ENCODE data around the gene TAC4. TPM values are rescaled to one million over a fixed set of nuclear protein-coding genes. Genes with fewer than 3 reads are reported as not detected.

The TAC4 gene
- total and polyA plus RNA-seq, 8 donors = 0.54 to 1.1 (median 0.70) TPM; not detected in 2

GRCh38 chr17:49891694-49892389, 44.0 kb upstream of the TAC4 start:
- Histone ChIP-seq H3K9me3 (no peaks in the 10 kb centered on the region), H3K4me3 (no peak overlapping the region), H3K4me1 (peaks cover 0 to 10% of the 10 kb centered on the region in 2 donors), H3K27me3 (peaks cover 10 to 90% of the 10 kb centered on the region in 2 donors), H3K27ac (no peak overlapping the region), H3K36me3 (no peaks in the 10 kb centered on the region)
- TF ChIP-seq CTCF (IDR thresholded peaks at IDR 0.05) = no peak
- DNase-seq = no peak
- no peak for ATAC-seq
- intact Hi-C loops (cut with DNase I) = no loop called here

DNA sequence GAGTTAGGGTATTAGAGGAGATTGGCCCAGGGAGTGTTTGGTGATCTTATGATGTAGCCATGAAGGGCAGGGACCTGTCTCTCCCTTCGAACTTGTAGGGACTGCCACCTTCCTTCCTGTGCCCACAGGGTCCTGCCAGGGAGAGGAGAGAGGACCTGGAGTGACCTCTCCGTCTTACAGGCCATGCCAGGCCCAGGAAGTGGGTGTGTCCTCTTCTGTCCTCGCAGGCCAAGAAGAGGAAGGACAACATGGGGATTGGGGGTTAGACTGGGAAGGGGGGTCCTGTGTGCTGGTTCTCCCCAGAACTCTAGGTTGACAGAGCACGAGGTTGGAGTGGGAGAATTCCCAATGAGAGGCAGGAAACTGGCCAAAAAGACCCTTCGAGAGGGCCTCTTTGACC, 43.4 kb upstream of the TAC4 start:
- H3K36me3 ChIP-seq = no peaks in the 10 kb centered on the region
- DNase-seq (no peak), ATAC-seq (no peak)
- peaks cover 10 to 92% of the 10 kb centered on the region in 2 donors for H3K27me3 ChIP-seq
- no peaks in the 10 kb centered on the region for H3K9me3 ChIP-seq
- H3K4me1 ChIP-seq = peaks cover 0 to 10% of the 10 kb centered on the region in 2 donors
- intact Hi-C loops (cut with DNase I) = no loop called here
- no peak for TF ChIP-seq CTCF (IDR thresholded peaks at IDR 0.05)
- H3K27ac ChIP-seq = no peak overlapping the region
- H3K4me3 ChIP-seq = no peak overlapping the region

- no peak for TF ChIP-seq CTCF (IDR thresholded peaks at IDR 0.05)
- no peaks in the 10 kb centered on the region for H3K36me3 ChIP-seq
- no peak overlapping the region for H3K27ac ChIP-seq
- H3K4me3 ChIP-seq = no peak overlapping the region
- H3K4me1 ChIP-seq = peaks cover 0 to 10% of the 10 kb centered on the region in 2 donors
- ATAC-seq (peak; percentile 15), DNase-seq (no peak)
- H3K9me3 ChIP-seq = no peaks in the 10 kb centered on the region
- peaks cover 10 to 87% of the 10 kb centered on the region in 2 donors for H3K27me3 ChIP-seq
- intact Hi-C loops (cut with DNase I) = no loop called here
Observed at GRCh38 chr17:49890852-49891251, 43.0 kb upstream of the TAC4 start.

DNA sequence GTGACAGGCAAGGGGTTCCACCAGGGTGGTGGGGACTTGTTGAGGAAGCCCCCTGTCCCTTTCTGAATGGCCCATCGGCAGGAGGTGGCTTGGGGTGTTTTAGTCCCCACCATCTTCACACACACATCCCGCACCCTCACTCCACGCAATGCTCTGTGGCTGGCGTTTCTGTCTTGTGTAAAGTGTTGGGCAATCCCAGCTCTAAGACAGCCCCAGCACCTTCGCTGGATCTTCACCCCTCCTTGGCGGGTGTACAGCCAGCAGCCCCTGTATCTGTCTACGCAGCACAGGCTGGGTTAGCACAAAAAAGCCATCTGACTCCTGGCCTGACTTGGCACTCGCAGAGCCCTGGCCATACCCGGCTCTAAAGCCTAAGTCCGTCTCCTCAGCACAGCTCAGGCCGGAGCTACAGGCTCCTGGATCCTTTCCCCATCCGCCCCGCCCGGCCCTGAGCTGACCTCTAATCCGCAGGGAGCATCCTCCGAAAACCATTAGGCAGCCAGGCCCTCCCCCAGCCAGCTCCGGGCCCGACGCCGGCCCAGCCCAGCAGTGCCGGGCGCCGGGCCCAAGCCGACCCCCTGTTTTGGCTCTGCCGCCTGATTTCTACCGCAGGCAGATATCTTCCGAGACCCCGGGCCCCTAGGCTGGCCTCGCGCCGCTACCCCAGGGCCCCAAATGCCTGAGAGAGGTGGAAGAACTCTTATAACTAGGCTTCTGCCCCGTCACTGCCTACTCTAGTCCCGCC, 42.4 kb upstream of the TAC4 start:
- H3K36me3 ChIP-seq = no peaks in the 10 kb centered on the region
- ATAC-seq = no peak
- no peak for TF ChIP-seq CTCF (IDR thresholded peaks at IDR 0.05)

DNA sequence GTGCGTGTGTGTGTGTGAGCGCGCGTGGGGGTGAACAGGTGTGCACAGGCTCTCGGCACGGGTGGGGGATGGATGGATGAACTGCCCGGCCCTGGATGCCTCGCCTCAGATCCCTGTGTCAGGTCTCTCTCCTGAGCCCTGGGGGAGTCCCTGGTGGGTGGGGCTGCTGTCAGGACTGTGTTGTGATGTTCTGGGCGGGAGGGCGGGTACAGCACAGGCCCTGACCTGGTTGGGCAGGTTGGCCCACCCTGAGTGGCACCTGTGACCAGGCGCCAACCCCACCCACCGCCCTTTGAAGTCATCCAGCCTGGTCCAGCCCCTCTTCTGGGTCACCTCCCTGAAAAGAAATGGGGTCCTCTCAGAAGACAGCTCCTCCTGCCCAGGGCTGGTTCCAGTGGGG, 41.6 kb upstream of the TAC4 start:
- H3K4me3 ChIP-seq = no peak overlapping the region
- no peak for TF ChIP-seq CTCF (IDR thresholded peaks at IDR 0.05)
- intact Hi-C loops (cut with DNase I) = no loop called here
- no peak for ATAC-seq
- no peak overlapping the region for H3K27ac ChIP-seq
- peaks cover 10 to 80% of the 10 kb centered on the region in 2 donors for H3K27me3 ChIP-seq
- H3K9me3 ChIP-seq = no peaks in the 10 kb centered on the region
- DNase-seq = no peak
- peaks cover 0 to 10% of the 10 kb centered on the region in 2 donors for H3K4me1 ChIP-seq
- H3K36me3 ChIP-seq = no peaks in the 10 kb centered on the region

More for the DNA sequence above, 42.4 kb upstream of the TAC4 start:
- intact Hi-C loops (cut with DNase I) = no loop called here
- peaks cover 0 to 10% of the 10 kb centered on the region in 2 donors for H3K4me1 ChIP-seq
- H3K4me3 ChIP-seq = no peak overlapping the region
- H3K9me3 ChIP-seq = no peaks in the 10 kb centered on the region
- no peak overlapping the region for H3K27ac ChIP-seq
- no peak for DNase-seq
- peaks cover 10 to 81% of the 10 kb centered on the region in 2 donors for H3K27me3 ChIP-seq

All from left lung (tissue), 10 donors.